Gastrocnemius medialis (tissue), 4 donors: ENCODE measurements around the gene RTL5.

ENCODE experiments used
- POLR2A ChIP-seq, 2 donors: fragments of 450-650 bp; IDR thresholded peaks; one replicate each; pipeline ENCODE4 v1.6.1; 2017; ENCODE audit warnings: antibody characterized with exemption in 2 of 2, mild to moderate bottlenecking in 2 of 2, moderate library complexity in 2 of 2
- TF ChIP-seq, protein P1 (sequence below), 5 experiments: fragments of 450-650 bp in 3 of 5; fragments of 200-600 bp in 2 of 5; sonication (generic) in 2 of 5; IDR thresholded peaks in 4 of 5; conservative IDR thresholded peaks in 1 of 5; 1 replicate in 4 of 5; 2 replicates in 1 of 5; pipeline ENCODE4 v1.5.1; 2016 to 2019; ENCODE audit warnings: antibody characterized with exemption in 5 of 5, mild to moderate bottlenecking in 3 of 5, moderate library complexity in 3 of 5

- TF ChIP-seq, protein P1, sequence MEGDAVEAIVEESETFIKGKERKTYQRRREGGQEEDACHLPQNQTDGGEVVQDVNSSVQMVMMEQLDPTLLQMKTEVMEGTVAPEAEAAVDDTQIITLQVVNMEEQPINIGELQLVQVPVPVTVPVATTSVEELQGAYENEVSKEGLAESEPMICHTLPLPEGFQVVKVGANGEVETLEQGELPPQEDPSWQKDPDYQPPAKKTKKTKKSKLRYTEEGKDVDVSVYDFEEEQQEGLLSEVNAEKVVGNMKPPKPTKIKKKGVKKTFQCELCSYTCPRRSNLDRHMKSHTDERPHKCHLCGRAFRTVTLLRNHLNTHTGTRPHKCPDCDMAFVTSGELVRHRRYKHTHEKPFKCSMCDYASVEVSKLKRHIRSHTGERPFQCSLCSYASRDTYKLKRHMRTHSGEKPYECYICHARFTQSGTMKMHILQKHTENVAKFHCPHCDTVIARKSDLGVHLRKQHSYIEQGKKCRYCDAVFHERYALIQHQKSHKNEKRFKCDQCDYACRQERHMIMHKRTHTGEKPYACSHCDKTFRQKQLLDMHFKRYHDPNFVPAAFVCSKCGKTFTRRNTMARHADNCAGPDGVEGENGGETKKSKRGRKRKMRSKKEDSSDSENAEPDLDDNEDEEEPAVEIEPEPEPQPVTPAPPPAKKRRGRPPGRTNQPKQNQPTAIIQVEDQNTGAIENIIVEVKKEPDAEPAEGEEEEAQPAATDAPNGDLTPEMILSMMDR (IDR thresholded peaks at IDR 0.05 in 4 of 5, conservative IDR thresholded peaks at IDR 0.05 in 1 of 5), result no peak
- no peak for TF ChIP-seq POLR2A (IDR thresholded peaks at IDR 0.05)
Observed at GRCh38 chrX:72114306-72114705, 17.4 kb downstream of the RTL5 start.
